Heart left ventricle (tissue), 13 donors: ENCODE data around the gene MAP1LC3B.

Source experiments
- CTCF ChIP-seq, 12 donors: fragments of 200-600 bp; sonication (generic) in 4 of 12; IDR thresholded peaks; one replicate each; pipeline versions ENCODE4 v1.5.0 to v1.8.0; 2018 to 2022; ENCODE audit warnings: antibody characterized with exemption in 12 of 12, mild to moderate bottlenecking in 5 of 12
- POLR2A ChIP-seq, 2 donors: fragments of 450-650 bp; IDR thresholded peaks; one replicate each; pipeline ENCODE4 v1.6.1; 2017; ENCODE audit warnings: antibody characterized with exemption in 2 of 2, mild to moderate bottlenecking in 2 of 2, moderate library complexity in 2 of 2
- donor health status: ischemic (EF 13 %, LVEDD 7.1; RV severe dilation, severe dysfunction).
- donor health status: DM: no; HTN: yes; CAD: no.
- donor health status: DM: no; HTN: no; CAD: no.
- donor health status: ischemic (EF 25% LVEDD 6.9; RV normal size, moderate dysfunction).
- donor health status: ischemic (EF 25% LVEDD 5.7; RV mildly dilated, moderate dysfunction).
- donor health status: ischemic (EF 35%, LVEDD 5.7; RV mildly dilated, moderate dysfunction).
- donor health status: nonischemic (EF 11% LVEDD 7.7; RV severe dilation, severe dysfunction).
- donor health status: DM: yes; HTN: yes; CAD: no.
- donor health status: PGD.
- donor health status: ischemic (EF 29% LVEDD 5.4; RV normal size, mild dysfunction).
- donor health status: nonischemic (EF 23%, LVEDD 6.1; RV moderate dilation, normal function).

DNA sequence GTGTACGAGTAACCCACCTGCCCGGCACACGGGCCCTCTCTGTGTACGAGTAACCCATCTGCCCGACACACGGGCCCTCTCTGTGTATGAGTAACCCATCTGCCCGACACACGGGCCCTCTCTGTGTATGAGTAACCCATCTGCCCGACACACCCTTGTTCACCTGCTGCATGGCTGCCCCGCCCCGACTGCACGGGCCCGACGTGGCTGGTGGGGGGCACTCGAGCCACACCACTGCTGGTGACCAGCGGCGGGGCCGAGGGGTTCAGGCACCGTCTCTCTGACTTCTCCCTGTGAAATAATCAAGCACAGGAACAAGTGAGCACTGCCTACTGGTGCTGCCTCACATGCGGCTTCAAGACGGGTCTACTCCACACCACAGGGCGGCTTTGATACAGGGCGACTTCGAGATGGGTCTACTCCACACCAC, 22.1 kb downstream of the MAP1LC3B start:
- TF ChIP-seq CTCF (IDR thresholded peaks at IDR 0.05) (no peak), POLR2A (IDR thresholded peaks at IDR 0.05) (no peak)
